RWPE2 (cell line): ENCODE results near the gene RABGAP1L.

ENCODE experiments used
- ATAC-seq: fragments of 200-7000 bp; cut with Tn5 transposase; 3 replicates; pipeline ENCODE4 v1.9.1; 2021; ENCODE audit warnings: low read depth
- DNase-seq: peaks from one replicate; pipeline ENCODE4 v3.0.0-alpha.2; 2020; ENCODE audit warnings: low spot score
- H3K27ac ChIP-seq: fragments of 450-650 bp; 2 replicates; pipeline ENCODE4 v1.5.1; 2017; ENCODE audit warnings: mild to moderate bottlenecking; ENCODE audit not compliant: poor library complexity, severe bottlenecking
- H3K27me3 ChIP-seq: fragments of 250-450 bp; sonication (Bioruptor Pico); 2 replicates; pipeline ENCODE4 v1.5.1; 2021; ENCODE audit warnings: mild to moderate bottlenecking, moderate library complexity; ENCODE audit not compliant: insufficient read depth, poor library complexity, severe bottlenecking
- H3K36me3 ChIP-seq: fragments of 250-450 bp; sonication (Bioruptor Pico); 2 replicates; pipeline ENCODE4 v1.5.1; 2020; ENCODE audit warnings: low read depth, mild to moderate bottlenecking, moderate library complexity
- H3K4me1 ChIP-seq: fragments of 250-450 bp; sonication (Bioruptor Pico); 2 replicates; pipeline ENCODE4 v1.5.1; 2021; ENCODE audit warnings: mild to moderate bottlenecking, moderate library complexity; ENCODE audit not compliant: insufficient read depth, poor library complexity, severe bottlenecking
- H3K4me3 ChIP-seq: fragments of 250-450 bp; sonication (Bioruptor Pico); 2 replicates; pipeline ENCODE4 v1.5.1; 2021; ENCODE audit warnings: mild to moderate bottlenecking, moderate library complexity; ENCODE audit not compliant: severe bottlenecking
- H3K9me3 ChIP-seq: fragments of 250-450 bp; sonication (Bioruptor Pico); 2 replicates; pipeline ENCODE4 v1.5.1; 2021; ENCODE audit warnings: mild to moderate bottlenecking, moderate library complexity; ENCODE audit not compliant: severe bottlenecking
- CTCF ChIP-seq: fragments of 450-650 bp; IDR thresholded peaks from one replicate; pipeline ENCODE4 v1.5.1; 2017; ENCODE audit warnings: mild to moderate bottlenecking, moderate library complexity; ENCODE audit not compliant: poor library complexity, severe bottlenecking

Gene RABGAP1L

GRCh38 chr1:174744886-174745285, 585.6 kb downstream of the RABGAP1L start:
- DNase-seq (no peak), ATAC-seq (no peak)
- H3K4me1 ChIP-seq = no peaks in the 10 kb centered on the region
- no peaks in the 10 kb centered on the region for H3K36me3 ChIP-seq
- H3K27ac ChIP-seq = no peak overlapping the region
- no peak overlapping the region for H3K4me3 ChIP-seq
- no peaks in the 10 kb centered on the region for H3K9me3 ChIP-seq
- no peaks in the 10 kb centered on the region for H3K27me3 ChIP-seq
- TF ChIP-seq CTCF = no peak

GRCh38 chr1:174746024-174746808, 586.9 kb downstream of the RABGAP1L start:
- no peaks in the 10 kb centered on the region for H3K36me3 ChIP-seq
- ATAC-seq (no peak), DNase-seq (no peak)
- H3K9me3 ChIP-seq = no peaks in the 10 kb centered on the region
- H3K27me3 ChIP-seq = no peaks in the 10 kb centered on the region
- no peak overlapping the region for H3K27ac ChIP-seq
- no peak for TF ChIP-seq CTCF
- H3K4me1 ChIP-seq = no peaks in the 10 kb centered on the region
- no peak overlapping the region for H3K4me3 ChIP-seq

GRCh38 chr1:174747613-174748012, 588.3 kb downstream of the RABGAP1L start:
- TF ChIP-seq CTCF = peak; percentile 58
- DNase-seq = no peak
- H3K4me3 ChIP-seq = no peak overlapping the region
- H3K27me3 ChIP-seq = no peaks in the 10 kb centered on the region
- H3K9me3 ChIP-seq = no peaks in the 10 kb centered on the region
- no peaks in the 10 kb centered on the region for H3K36me3 ChIP-seq
- no peak overlapping the region for H3K27ac ChIP-seq
- ATAC-seq = no peak
- no peaks in the 10 kb centered on the region for H3K4me1 ChIP-seq

- TF ChIP-seq CTCF = no peak
- Histone ChIP-seq H3K4me3 (no peak overlapping the region), H3K27ac (no peak overlapping the region), H3K27me3 (no peaks in the 10 kb centered on the region), H3K4me1 (no peaks in the 10 kb centered on the region), H3K9me3 (no peaks in the 10 kb centered on the region), H3K36me3 (no peaks in the 10 kb centered on the region)
- DNase-seq = no peak
- no peak for ATAC-seq
These were observed 589.3 kb downstream of the RABGAP1L start for GRCh38 chr1:174748586-174748985.

GRCh38 chr1:174753131-174753530, 593.8 kb downstream of the RABGAP1L start:
- TF ChIP-seq CTCF = no peak
- Histone ChIP-seq H3K27ac (no peak overlapping the region), H3K4me3 (no peak overlapping the region), H3K4me1 (no peaks in the 10 kb centered on the region), H3K36me3 (no peaks in the 10 kb centered on the region), H3K27me3 (no peaks in the 10 kb centered on the region), H3K9me3 (no peaks in the 10 kb centered on the region)
- DNase-seq = no peak
- ATAC-seq = no peak
